ENCODE data around the gene PRL. TPM values are rescaled to one million over a fixed set of nuclear protein-coding genes. Genes with fewer than 3 reads are reported as not detected.

Gene PRL
- total RNA-seq, 1 experiment from 2014 or later: not detected

- peaks cover 0 to 7% (median 0%) of the 10 kb centered on the region in 3 experiments; a peak in 2 of 7 replicates for H3K36me3 Mint-ChIP-seq (ENCODE audit: insufficient read depth in 1 of 3, low read depth in 3 of 3)
Measured at GRCh38 chr6:22251348-22251747, 45.5 kb downstream of the PRL start.

More at GRCh38 chr6:22251348-22251747, 45.5 kb downstream of the PRL start:
- H3K4me3 Mint-ChIP-seq: no peak overlapping the region
- Histone ChIP-seq H4K91ac (ENCODE audit: insufficient read length, low read depth, low read length) (no peak overlapping the region), H3K9ac (ENCODE audit: extremely low read depth, insufficient read length, low read length) (no peak overlapping the region), H3K23me2 (ENCODE audit: insufficient read length, low read depth, low read length, poor library complexity, severe bottlenecking) (peaks cover 3% of the 10 kb centered on the region), H3K27me3 (ENCODE audit: insufficient read depth, low read length) (no peaks in the 10 kb centered on the region), H2BK15ac (ENCODE audit: low read depth, low read length) (no peak overlapping the region), H3K23ac (ENCODE audit: insufficient read length, low read depth, low read length) (no peak overlapping the region), H3K27ac (ENCODE audit: insufficient read length, low read depth, low read length) (no peak overlapping the region), H3K18ac (ENCODE audit: insufficient read length, low read depth, low read length) (no peak overlapping the region), H3K79me1 (ENCODE audit: insufficient read depth, low read depth, low read length, poor library complexity, severe bottlenecking) (no peaks in the 10 kb centered on the region), H2BK12ac (ENCODE audit: insufficient read length, low read depth, low read length) (no peak overlapping the region), H3K9me3 (ENCODE audit: control insufficient read depth, low read depth, low read length) (no peaks in the 10 kb centered on the region), H2BK120ac (ENCODE audit: low read depth, low read length, poor library complexity, severe bottlenecking) (no peak overlapping the region), H3K4me1 (ENCODE audit: insufficient read depth, low read length) (peaks cover 8% of the 10 kb centered on the region; the same call in 1 of the 2 replicates), H3K79me2 (ENCODE audit: insufficient read depth, low read length) (no peaks in the 10 kb centered on the region), H3T11ph (ENCODE audit: low read length) (no peak overlapping the region), H4K5ac (ENCODE audit: insufficient read length, low read depth, low read length) (no peak overlapping the region), H2BK5ac (ENCODE audit: insufficient read length, low read length) (no peak overlapping the region), H3K56ac (ENCODE audit: insufficient read length, low read depth, low read length) (no peak overlapping the region), H4K20me1 (ENCODE audit: control insufficient read depth, insufficient read depth, insufficient read length) (no peaks in the 10 kb centered on the region), H2AK5ac (ENCODE audit: insufficient read length, low read length) (no peak overlapping the region), H2AFZ (ENCODE audit: low read length) (no peak overlapping the region), H3K4me2 (ENCODE audit: insufficient read depth, insufficient read length, low read length) (no peak overlapping the region), H3K4ac (ENCODE audit: low read depth, low read length) (no peak overlapping the region), H4K8ac (replicated peaks; ENCODE audit: insufficient read length, low read depth, low read length) (no peak overlapping the region), H3K14ac (ENCODE audit: insufficient read depth, low read length) (no peak overlapping the region), H2BK20ac (ENCODE audit: low read depth, low read length, poor library complexity, severe bottlenecking) (no peak overlapping the region)
- no peaks in the 10 kb centered on the region for H3K9me3 Mint-ChIP-seq
- no peaks in the 10 kb centered on the region for H3K27me3 Mint-ChIP-seq (ENCODE audit: low read depth)
- peak overlapping the region in 2 of 3 experiments; percentile 95 to 99; a peak in 6 of 7 replicates for H3K27ac Mint-ChIP-seq
- WGBS (ENCODE audit: extremely low coverage, insufficient read length, low lambda C conversion rate): no CpG with 5 or more reads among the region's 2 CpGs
- DNase-seq: no peak
- TF ChIP-seq CTCF (conservative IDR thresholded peaks at IDR 0.05): no peak
- H3K4me1 Mint-ChIP-seq: peaks cover 56 to 64% of the 10 kb centered on the region in 2 experiments

Measured in H9 (cell line).